ENCODE data around the gene NTRK2. TPM values are rescaled to one million over a fixed set of nuclear protein-coding genes. Genes with fewer than 3 reads are reported as not detected.

The NTRK2 gene
- total and polyA plus RNA-seq, 4 experiments from 2014 or later = 0.11 to 0.18 (median 0.12) TPM; not detected in 1

DNA sequence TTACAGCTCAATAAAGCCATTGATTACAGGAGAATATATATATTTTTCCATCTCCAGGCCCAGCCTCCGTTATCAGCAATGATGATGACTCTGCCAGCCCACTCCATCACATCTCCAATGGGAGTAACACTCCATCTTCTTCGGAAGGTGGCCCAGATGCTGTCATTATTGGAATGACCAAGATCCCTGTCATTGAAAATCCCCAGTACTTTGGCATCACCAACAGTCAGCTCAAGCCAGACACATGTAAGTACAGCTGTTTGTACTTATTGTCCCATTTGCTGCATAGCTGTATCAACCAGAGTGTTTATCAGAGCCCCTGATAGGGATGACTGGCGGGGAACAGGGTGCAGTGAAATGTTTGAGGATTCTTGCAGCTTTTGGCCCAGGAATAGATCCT lies 197.7 kb downstream of the NTRK2 start:
- H3K4me1 ChIP-seq (ENCODE audit: insufficient read depth, low read length) = no peaks in the 10 kb centered on the region
- intact Hi-C loops (cut with micrococcal nuclease) = no loop called here
- no peak overlapping the region for H3K27ac Mint-ChIP-seq
- no peak for DNase-seq
- H3K9me3 ChIP-seq (ENCODE audit: control insufficient read depth in 1 of 2, low read length in 2 of 2) = no peaks in the 10 kb centered on the region
- POLR2A ChIA-PET (ENCODE audit: partially characterized antibody) = no interaction called here
- H3K4me1 Mint-ChIP-seq = no peaks in the 10 kb centered on the region
- H3K4me3 ChIP-seq (ENCODE audit: low read length in 2 of 2) = no peak overlapping the region
- H3K4me3 Mint-ChIP-seq = no peak overlapping the region
- no peaks in the 10 kb centered on the region for H3K27me3 Mint-ChIP-seq
- no peaks in the 10 kb centered on the region for H3K36me3 Mint-ChIP-seq
- peaks cover 0 to 2% (median 0%) of the 10 kb centered on the region in 8 donors for H3K9me3 Mint-ChIP-seq
- H3K27ac ChIP-seq (ENCODE audit: low read depth, low read length) = no peak overlapping the region
- no peaks in the 10 kb centered on the region for H3K27me3 ChIP-seq (ENCODE audit: insufficient read depth, low read length)
- no peaks in the 10 kb centered on the region for H3K36me3 ChIP-seq (ENCODE audit: insufficient read depth, low read length)
- CTCF ChIA-PET (ENCODE audit: partially characterized antibody) = no interaction called here

DNA sequence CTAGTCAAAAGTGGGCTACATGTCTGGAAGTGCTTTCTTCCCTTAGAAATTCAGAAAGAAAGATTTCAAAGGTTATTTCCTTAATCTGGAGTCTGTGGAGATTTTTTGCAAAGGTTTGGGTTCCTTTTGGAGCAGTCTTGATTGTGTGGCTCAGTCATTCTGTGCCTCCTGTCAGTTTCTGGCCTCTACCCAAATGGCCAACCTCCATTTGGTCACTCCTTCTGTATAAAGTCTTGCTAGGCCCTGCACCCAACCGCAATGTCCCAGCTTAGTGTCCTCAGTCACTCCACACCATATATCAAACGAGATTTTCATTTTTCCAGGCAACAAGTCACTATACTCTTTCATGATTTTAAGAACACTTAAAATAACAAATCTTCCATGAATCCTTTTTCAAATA lies 199.6 kb downstream of the NTRK2 start:
- Histone ChIP-seq H3K36me3 (ENCODE audit: insufficient read depth, low read length) (no peaks in the 10 kb centered on the region), H3K9me3 (ENCODE audit: control insufficient read depth in 1 of 2, low read length in 2 of 2) (no peaks in the 10 kb centered on the region), H3K4me1 (ENCODE audit: insufficient read depth, low read length) (peaks cover 2% of the 10 kb centered on the region), H3K27ac (ENCODE audit: low read depth, low read length) (no peak overlapping the region), H3K27me3 (ENCODE audit: insufficient read depth, low read length) (no peaks in the 10 kb centered on the region), H3K4me3 (ENCODE audit: low read length in 2 of 2) (no peak overlapping the region)
- ChIA-PET CTCF (ENCODE audit: partially characterized antibody) (no interaction called here), POLR2A (ENCODE audit: partially characterized antibody) (no interaction called here)
- Mint-ChIP-seq H3K9me3 (peaks cover 0 to 2% (median 0%) of the 10 kb centered on the region in 8 donors), H3K36me3 (no peaks in the 10 kb centered on the region), H3K4me3 (no peak overlapping the region), H3K27ac (no peak overlapping the region), H3K4me1 (peaks cover 0 to under 1% (median under 1%) of the 10 kb centered on the region in 4 donors), H3K27me3 (no peaks in the 10 kb centered on the region)
- no peak for DNase-seq
- intact Hi-C loops (cut with micrococcal nuclease) = no loop called here

DNA sequence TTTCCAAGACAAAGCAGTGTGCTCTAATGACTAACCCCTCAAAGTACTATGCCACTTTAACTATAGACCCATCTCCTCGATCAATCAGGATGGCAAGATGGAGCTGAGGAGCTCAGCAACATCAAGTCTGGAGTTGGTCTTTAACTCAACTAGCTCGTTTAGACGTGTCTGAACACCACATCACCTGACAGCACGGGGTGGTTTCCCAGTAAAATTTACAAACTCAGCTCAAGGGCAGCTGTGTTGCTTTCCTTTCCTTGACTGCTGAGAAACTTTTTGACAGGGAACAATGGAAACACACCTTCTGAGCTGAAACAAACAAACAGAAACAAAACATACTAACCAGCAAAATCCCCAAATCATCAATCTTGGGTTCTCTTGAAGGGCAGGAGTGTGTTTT lies 202.5 kb downstream of the NTRK2 start:
- Histone ChIP-seq H3K27me3 (ENCODE audit: insufficient read depth, low read length) (no peaks in the 10 kb centered on the region), H3K9me3 (ENCODE audit: control insufficient read depth in 1 of 2, low read length in 2 of 2) (no peaks in the 10 kb centered on the region), H3K27ac (ENCODE audit: low read depth, low read length) (no peak overlapping the region), H3K36me3 (ENCODE audit: insufficient read depth, low read length) (no peaks in the 10 kb centered on the region), H3K4me3 (ENCODE audit: low read length in 2 of 2) (no peak overlapping the region), H3K4me1 (ENCODE audit: insufficient read depth, low read length) (peaks cover 8% of the 10 kb centered on the region)
- Mint-ChIP-seq H3K4me1 (peaks cover 5 to 10% (median 6%) of the 10 kb centered on the region in 4 donors), H3K27me3 (no peaks in the 10 kb centered on the region), H3K9me3 (peaks cover 0 to 2% (median 0%) of the 10 kb centered on the region in 8 donors), H3K4me3 (no peak overlapping the region), H3K27ac (no peak overlapping the region), H3K36me3 (no peaks in the 10 kb centered on the region)
- no peak for DNase-seq
- CTCF ChIA-PET (ENCODE audit: partially characterized antibody) = no interaction called here
- POLR2A ChIA-PET (ENCODE audit: partially characterized antibody) = no interaction called here
- intact Hi-C loops (cut with micrococcal nuclease) = no loop called here

DNA sequence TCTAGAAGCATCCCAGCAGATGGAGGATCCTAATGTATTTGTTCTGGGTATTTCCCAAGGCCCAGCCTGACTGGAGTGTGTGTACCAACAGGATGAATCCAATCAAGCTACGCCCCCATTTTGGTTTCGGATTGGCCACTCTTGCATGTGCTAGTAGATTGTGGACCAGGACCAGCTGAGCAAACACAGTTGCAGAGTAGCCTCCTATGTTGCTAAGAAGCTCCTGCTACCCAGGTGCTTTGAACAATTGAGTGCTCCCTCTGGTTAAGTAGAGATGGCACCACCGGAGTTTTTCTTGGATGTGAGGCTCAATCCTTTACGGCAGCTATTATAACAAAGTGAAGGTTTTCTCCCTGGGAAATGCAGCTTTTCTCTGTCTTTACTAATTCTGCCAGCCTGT lies 204.5 kb downstream of the NTRK2 start:
- ChIA-PET POLR2A (ENCODE audit: partially characterized antibody) (no interaction called here), CTCF (ENCODE audit: partially characterized antibody) (no interaction called here)
- no peak for DNase-seq
- Mint-ChIP-seq H3K27ac (peak overlapping the region in 4 of 7 donors; percentile 5 to 76 (median 66)), H3K9me3 (no peaks in the 10 kb centered on the region), H3K4me1 (peaks cover 5 to 10% (median 6%) of the 10 kb centered on the region in 4 donors), H3K4me3 (peak overlapping the region in 5 of 8 donors; percentile 12 to 70 (median 33)), H3K27me3 (no peaks in the 10 kb centered on the region), H3K36me3 (no peaks in the 10 kb centered on the region)
- no peak overlapping the region for H3K4me3 ChIP-seq (ENCODE audit: low read length in 2 of 2)
- H3K9me3 ChIP-seq (ENCODE audit: control insufficient read depth in 1 of 2, low read length in 2 of 2) = no peaks in the 10 kb centered on the region
- no peaks in the 10 kb centered on the region for H3K27me3 ChIP-seq (ENCODE audit: insufficient read depth, low read length)
- no peak overlapping the region for H3K27ac ChIP-seq (ENCODE audit: low read depth, low read length)
- peaks cover 8% of the 10 kb centered on the region for H3K4me1 ChIP-seq (ENCODE audit: insufficient read depth, low read length)
- intact Hi-C loops (cut with micrococcal nuclease) = no loop called here
- no peaks in the 10 kb centered on the region for H3K36me3 ChIP-seq (ENCODE audit: insufficient read depth, low read length)

DNA sequence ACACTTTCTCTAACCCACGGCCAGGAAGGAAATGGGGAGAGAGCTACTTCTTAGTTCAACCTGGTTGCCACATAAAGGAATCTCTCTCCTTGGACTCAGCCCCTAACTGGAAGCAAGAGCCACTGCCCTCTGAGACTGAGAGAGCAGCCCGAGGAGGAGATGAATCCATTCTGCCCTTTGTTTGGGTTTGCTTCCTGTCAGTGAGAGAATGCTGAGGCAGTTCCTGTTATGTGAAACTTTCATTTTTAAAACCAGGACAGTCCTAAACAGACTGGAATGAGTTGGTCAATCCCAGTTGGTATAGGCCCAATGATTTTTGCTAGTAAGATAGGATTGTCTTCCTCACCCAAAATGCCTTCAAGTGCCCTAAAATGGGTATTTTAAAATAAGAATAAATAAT lies 205.1 kb downstream of the NTRK2 start:
- CTCF ChIA-PET (ENCODE audit: partially characterized antibody) = no interaction called here

DNA sequence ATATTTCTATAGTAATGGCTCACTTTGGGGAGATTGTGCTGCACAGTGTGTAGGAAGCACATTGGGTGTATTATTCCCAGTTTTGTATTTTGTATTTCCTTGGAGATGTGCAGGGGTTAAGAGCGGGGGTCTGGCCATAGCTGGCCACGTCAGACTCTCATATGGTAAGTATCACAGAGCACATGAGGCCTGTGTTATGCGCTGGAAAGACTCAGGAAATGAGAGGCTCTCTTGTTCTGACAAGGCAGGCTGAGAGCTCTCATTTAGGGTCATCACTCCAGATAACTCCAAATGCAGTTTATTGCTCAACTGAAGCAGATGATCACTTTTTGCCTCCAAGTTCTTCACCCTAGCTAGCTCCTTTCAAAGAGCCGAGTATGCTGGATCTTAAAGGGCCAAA lies 205.7 kb downstream of the NTRK2 start:
- no peaks in the 10 kb centered on the region for H3K27me3 Mint-ChIP-seq
- H3K4me3 Mint-ChIP-seq = peak overlapping the region in 1 of 8 donors; percentile 18
- peaks cover 5 to 10% (median 6%) of the 10 kb centered on the region in 4 donors for H3K4me1 Mint-ChIP-seq
- ChIA-PET CTCF (ENCODE audit: partially characterized antibody) (no interaction called here), POLR2A (ENCODE audit: partially characterized antibody) (no interaction called here)
- no peaks in the 10 kb centered on the region for H3K36me3 ChIP-seq (ENCODE audit: insufficient read depth, low read length)
- H3K9me3 ChIP-seq (ENCODE audit: control insufficient read depth in 1 of 2, low read length in 2 of 2) = no peaks in the 10 kb centered on the region
- no peaks in the 10 kb centered on the region for H3K27me3 ChIP-seq (ENCODE audit: insufficient read depth, low read length)
- DNase-seq = no peak
- no peaks in the 10 kb centered on the region for H3K36me3 Mint-ChIP-seq
- H3K4me3 ChIP-seq (ENCODE audit: low read length in 2 of 2) = no peak overlapping the region
- H3K4me1 ChIP-seq (ENCODE audit: insufficient read depth, low read length) = peaks cover 8% of the 10 kb centered on the region
- intact Hi-C loops (cut with micrococcal nuclease) = no loop called here
- H3K27ac ChIP-seq (ENCODE audit: low read depth, low read length) = no peak overlapping the region
- no peaks in the 10 kb centered on the region for H3K9me3 Mint-ChIP-seq
- H3K27ac Mint-ChIP-seq = peak overlapping the region in 2 of 7 donors; percentile 34 to 78

More for the DNA sequence above, 205.1 kb downstream of the NTRK2 start:
- H3K27me3 Mint-ChIP-seq = no peaks in the 10 kb centered on the region
- Histone ChIP-seq H3K36me3 (ENCODE audit: insufficient read depth, low read length) (no peaks in the 10 kb centered on the region), H3K4me3 (ENCODE audit: low read length in 2 of 2) (no peak overlapping the region), H3K9me3 (ENCODE audit: control insufficient read depth in 1 of 2, low read length in 2 of 2) (no peaks in the 10 kb centered on the region), H3K27ac (ENCODE audit: low read depth, low read length) (no peak overlapping the region), H3K27me3 (ENCODE audit: insufficient read depth, low read length) (no peaks in the 10 kb centered on the region), H3K4me1 (ENCODE audit: insufficient read depth, low read length) (peaks cover 8% of the 10 kb centered on the region)
- no peak for DNase-seq
- POLR2A ChIA-PET (ENCODE audit: partially characterized antibody) = no interaction called here
- no peaks in the 10 kb centered on the region for H3K9me3 Mint-ChIP-seq
- H3K4me3 Mint-ChIP-seq = peak overlapping the region in 6 of 8 donors; percentile 12 to 70 (median 34)
- intact Hi-C loops (cut with micrococcal nuclease) = no loop called here
- H3K36me3 Mint-ChIP-seq = no peaks in the 10 kb centered on the region
- H3K27ac Mint-ChIP-seq = peak overlapping the region in 4 of 7 donors; percentile 5 to 76 (median 40)
- H3K4me1 Mint-ChIP-seq = peaks cover 5 to 10% (median 6%) of the 10 kb centered on the region in 4 donors

DNA sequence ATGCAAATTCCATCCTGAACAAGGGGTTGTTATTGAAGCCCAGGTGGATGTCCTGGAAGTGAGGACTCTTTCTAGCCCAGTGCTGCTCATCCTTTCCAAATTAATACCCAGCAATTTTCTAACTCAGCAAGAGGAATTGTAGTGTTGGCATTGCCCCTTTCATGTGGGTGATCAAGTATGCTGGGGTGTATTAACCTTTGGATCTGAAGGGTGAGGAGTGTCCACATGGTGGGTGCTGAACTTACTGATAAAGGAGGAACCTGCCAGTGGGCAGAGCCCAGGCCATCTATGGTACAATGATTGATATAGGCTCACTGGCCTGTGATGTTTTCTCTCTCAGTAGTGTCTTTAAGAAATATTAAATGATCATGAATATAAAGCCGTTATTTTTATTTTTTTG lies 210.1 kb downstream of the NTRK2 start:
- no peaks in the 10 kb centered on the region for H3K9me3 Mint-ChIP-seq
- intact Hi-C loops (cut with micrococcal nuclease) = no loop called here

DNA sequence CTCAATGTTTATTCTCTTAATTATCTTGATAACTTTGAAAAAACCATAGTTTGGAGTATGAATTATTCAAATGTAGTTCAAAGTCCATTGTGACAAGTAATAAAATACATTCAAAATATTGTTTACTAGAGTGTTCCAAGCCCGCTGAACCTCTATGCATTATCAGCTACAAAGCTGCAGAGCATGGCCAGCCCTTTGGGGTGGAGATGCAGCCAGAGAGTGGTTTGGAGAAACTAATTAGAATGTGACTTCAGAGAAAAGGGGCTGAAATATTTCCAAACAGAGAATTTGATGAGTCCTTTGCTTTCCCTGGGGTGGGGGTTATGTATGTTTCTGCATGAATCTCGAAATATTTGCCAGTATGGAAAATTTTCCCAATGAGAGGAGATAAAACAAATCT lies 211.3 kb downstream of the NTRK2 start:
- H3K4me3 Mint-ChIP-seq = no peak overlapping the region

More for the DNA sequence above, 210.1 kb downstream of the NTRK2 start:
- Histone ChIP-seq H3K4me1 (ENCODE audit: insufficient read depth, low read length) (peaks cover 1% of the 10 kb centered on the region), H3K36me3 (ENCODE audit: insufficient read depth, low read length) (no peaks in the 10 kb centered on the region), H3K27me3 (ENCODE audit: insufficient read depth, low read length) (no peaks in the 10 kb centered on the region), H3K9me3 (ENCODE audit: control insufficient read depth in 1 of 2, low read length in 2 of 2) (no peaks in the 10 kb centered on the region), H3K27ac (ENCODE audit: low read depth, low read length) (no peak overlapping the region), H3K4me3 (ENCODE audit: low read length in 2 of 2) (no peak overlapping the region)
- ChIA-PET POLR2A (ENCODE audit: partially characterized antibody) (no interaction called here), CTCF (ENCODE audit: partially characterized antibody) (no interaction called here)
- Mint-ChIP-seq H3K4me1 (peaks cover 0 to 4% (median 2%) of the 10 kb centered on the region in 4 donors), H3K27me3 (no peaks in the 10 kb centered on the region), H3K4me3 (no peak overlapping the region), H3K27ac (no peak overlapping the region), H3K36me3 (no peaks in the 10 kb centered on the region)
- DNase-seq = no peak

More for the DNA sequence above, 211.3 kb downstream of the NTRK2 start:
- intact Hi-C loops (cut with micrococcal nuclease) = no loop called here
- no peak for DNase-seq
- no peaks in the 10 kb centered on the region for H3K27me3 ChIP-seq (ENCODE audit: insufficient read depth, low read length)
- ChIA-PET CTCF (ENCODE audit: partially characterized antibody) (no interaction called here), POLR2A (ENCODE audit: partially characterized antibody) (no interaction called here)
- no peak overlapping the region for H3K4me3 ChIP-seq (ENCODE audit: low read length in 2 of 2)
- Mint-ChIP-seq H3K4me1 (no peaks in the 10 kb centered on the region), H3K27me3 (no peaks in the 10 kb centered on the region), H3K27ac (no peak overlapping the region), H3K9me3 (no peaks in the 10 kb centered on the region), H3K36me3 (no peaks in the 10 kb centered on the region)
- no peaks in the 10 kb centered on the region for H3K4me1 ChIP-seq (ENCODE audit: insufficient read depth, low read length)
- no peaks in the 10 kb centered on the region for H3K36me3 ChIP-seq (ENCODE audit: insufficient read depth, low read length)
- no peak overlapping the region for H3K27ac ChIP-seq (ENCODE audit: low read depth, low read length)
- no peaks in the 10 kb centered on the region for H3K9me3 ChIP-seq (ENCODE audit: control insufficient read depth in 1 of 2, low read length in 2 of 2)

Measured in CD4-positive, alpha-beta memory T cell (primary cell).